Measurements from ENCODE around the gene SUSD3. TPM values are rescaled to one million over a fixed set of nuclear protein-coding genes. Genes with fewer than 3 reads are reported as not detected.

SUSD3 gene
- total RNA-seq (1 to 10 TPM; 3.8 to 6.4 TPM), polyA plus RNA-seq (1 to 10 TPM; 2.0 to 9.7 TPM)
- long read RNA-seq, donor 1, partial matches to known transcripts: 0 of 4 reads
- long read RNA-seq, donor 1, other reads (novel, unspliced or antisense): 0 of 4 reads
- long read RNA-seq, donor 2: 0 reads
- long read RNA-seq, donor 3, partial matches to known transcripts: 0 of 3 reads
- long read RNA-seq, donor 3, other reads (novel, unspliced or antisense): 0 of 3 reads
- long read RNA-seq, donor 4: 0 reads
- long read RNA-seq, donor 5, partial matches to known transcripts: 0 of 6 reads
- long read RNA-seq, donor 5, other reads (novel, unspliced or antisense): 0 of 6 reads

DNA sequence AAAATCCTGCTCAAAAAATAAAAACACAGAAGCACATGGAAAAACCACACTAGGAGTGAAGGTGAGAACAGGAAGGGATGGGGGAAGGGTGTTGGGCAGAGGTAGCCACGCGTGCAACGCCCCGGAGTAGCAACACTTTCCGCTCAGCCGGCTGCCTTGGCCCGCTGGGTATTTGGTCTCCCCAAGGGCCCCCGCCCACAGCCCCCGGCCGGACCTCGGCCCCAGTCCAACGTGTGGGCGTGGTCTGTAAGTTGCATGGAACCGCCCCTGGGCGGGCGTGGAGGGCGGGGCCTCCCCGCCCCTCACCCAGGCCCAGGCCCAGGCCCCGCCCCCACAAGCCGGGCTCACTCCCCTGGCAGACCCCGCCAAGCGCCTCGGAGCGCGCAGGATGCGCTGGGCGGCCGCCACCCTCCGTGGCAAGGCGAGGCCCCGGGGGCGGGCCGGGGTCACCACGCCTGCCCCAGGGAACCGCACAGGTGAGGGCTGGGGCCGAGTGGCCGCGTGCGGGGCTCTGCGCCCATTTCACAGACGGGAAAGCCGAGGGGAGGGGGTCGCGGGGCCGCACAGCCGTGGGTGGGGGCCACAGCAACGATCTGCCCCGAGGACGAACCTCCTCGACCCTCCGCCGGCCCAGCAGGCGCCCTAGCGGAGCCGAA, at the start of gene SUSD3:
Gene SUSD3, plus strand, starts transcription at position 347 of the 656 bp plus-strand sequence. Its CDS starts 42 bp downstream, at position 389.
- DNase-seq (peak; percentile 74 to 87 (median 81)), ATAC-seq (ENCODE audit: insufficient read depth, low FRiP score) (peak; percentile 74)
- H3K4me1 ChIP-seq (ENCODE audit: control insufficient read depth in 5 of 5, insufficient read depth in 5 of 5, low read length in 5 of 5): peaks cover 0 to 4% (median 3%) of the 10 kb centered on the region in 5 donors
- H3K27me3 ChIP-seq (ENCODE audit: control insufficient read depth in 3 of 3, insufficient read depth in 3 of 3, low read length in 2 of 3): no peaks in the 10 kb centered on the region
- H3K4me3 ChIP-seq: peak within 1 kb of the TSS; percentile 25
- H3K9ac ChIP-seq (ENCODE audit: insufficient read depth in 1 of 2, low read length in 2 of 2): no peak within 1 kb of the TSS
- H3K27ac ChIP-seq (ENCODE audit: low read depth in 1 of 2, low read length in 1 of 2): peak within 1 kb of the TSS in 1 of 2 donors; percentile 32
- H3K36me3 ChIP-seq (ENCODE audit: control insufficient read depth in 4 of 4, insufficient read depth in 4 of 4, low read length in 4 of 4): no peaks in the 10 kb centered on the region
- WGBS, 2 donors: 2% methylated on average over 41 to 55 of the region's 55 CpGs
- no peaks in the 10 kb centered on the region for H3K9me3 ChIP-seq (ENCODE audit: control insufficient read depth in 4 of 4, insufficient read depth in 3 of 4, low read length in 3 of 4)
- TF ChIP-seq, protein P1, sequence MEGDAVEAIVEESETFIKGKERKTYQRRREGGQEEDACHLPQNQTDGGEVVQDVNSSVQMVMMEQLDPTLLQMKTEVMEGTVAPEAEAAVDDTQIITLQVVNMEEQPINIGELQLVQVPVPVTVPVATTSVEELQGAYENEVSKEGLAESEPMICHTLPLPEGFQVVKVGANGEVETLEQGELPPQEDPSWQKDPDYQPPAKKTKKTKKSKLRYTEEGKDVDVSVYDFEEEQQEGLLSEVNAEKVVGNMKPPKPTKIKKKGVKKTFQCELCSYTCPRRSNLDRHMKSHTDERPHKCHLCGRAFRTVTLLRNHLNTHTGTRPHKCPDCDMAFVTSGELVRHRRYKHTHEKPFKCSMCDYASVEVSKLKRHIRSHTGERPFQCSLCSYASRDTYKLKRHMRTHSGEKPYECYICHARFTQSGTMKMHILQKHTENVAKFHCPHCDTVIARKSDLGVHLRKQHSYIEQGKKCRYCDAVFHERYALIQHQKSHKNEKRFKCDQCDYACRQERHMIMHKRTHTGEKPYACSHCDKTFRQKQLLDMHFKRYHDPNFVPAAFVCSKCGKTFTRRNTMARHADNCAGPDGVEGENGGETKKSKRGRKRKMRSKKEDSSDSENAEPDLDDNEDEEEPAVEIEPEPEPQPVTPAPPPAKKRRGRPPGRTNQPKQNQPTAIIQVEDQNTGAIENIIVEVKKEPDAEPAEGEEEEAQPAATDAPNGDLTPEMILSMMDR (IDR thresholded peaks at IDR 0.05; ENCODE audit: control extremely low read depth, extremely low read depth): no peak

- no peaks in the 10 kb centered on the region for H3K9me3 ChIP-seq (ENCODE audit: control insufficient read depth in 4 of 4, insufficient read depth in 3 of 4, low read length in 3 of 4)
- peaks cover 0 to 5% (median 0%) of the 10 kb centered on the region in 5 donors for H3K4me1 ChIP-seq (ENCODE audit: control insufficient read depth in 5 of 5, insufficient read depth in 5 of 5, low read length in 5 of 5)
- TF ChIP-seq, protein P1 (IDR thresholded peaks at IDR 0.05; ENCODE audit: control extremely low read depth, extremely low read depth): no peak
- WGBS, 2 donors: 87 to 93% methylated on average over 21 of the region's 21 CpGs
- H3K36me3 ChIP-seq (ENCODE audit: control insufficient read depth in 4 of 4, insufficient read depth in 4 of 4, low read length in 4 of 4): peaks cover 0 to 12% (median 0%) of the 10 kb centered on the region in 4 donors
- H3K27me3 ChIP-seq (ENCODE audit: control insufficient read depth in 3 of 3, insufficient read depth in 3 of 3, low read length in 2 of 3): no peaks in the 10 kb centered on the region
- DNase-seq: no peak
- H3K9ac ChIP-seq (ENCODE audit: insufficient read depth in 1 of 2, low read length in 2 of 2): no peak overlapping the region
- H3K27ac ChIP-seq (ENCODE audit: low read depth in 1 of 2, low read length in 1 of 2): no peak overlapping the region
- no peak for ATAC-seq (ENCODE audit: insufficient read depth, low FRiP score)
- no peak overlapping the region for H3K4me3 ChIP-seq
Measured at GRCh38 chr9:93009337-93010015, 49.0 kb upstream of the SUSD3 start.

- TF ChIP-seq, protein P1 (IDR thresholded peaks at IDR 0.05; ENCODE audit: control extremely low read depth, extremely low read depth): no peak
- Histone ChIP-seq H3K9ac (ENCODE audit: insufficient read depth in 1 of 2, low read length in 2 of 2) (no peak overlapping the region), H3K4me1 (ENCODE audit: control insufficient read depth in 5 of 5, insufficient read depth in 5 of 5, low read length in 5 of 5) (peaks cover 0 to 5% (median 0%) of the 10 kb centered on the region in 5 donors), H3K36me3 (ENCODE audit: control insufficient read depth in 4 of 4, insufficient read depth in 4 of 4, low read length in 4 of 4) (peaks cover 0 to 12% (median 0%) of the 10 kb centered on the region in 4 donors), H3K9me3 (ENCODE audit: control insufficient read depth in 4 of 4, insufficient read depth in 3 of 4, low read length in 3 of 4) (no peaks in the 10 kb centered on the region), H3K27ac (ENCODE audit: low read depth in 1 of 2, low read length in 1 of 2) (no peak overlapping the region), H3K27me3 (ENCODE audit: control insufficient read depth in 3 of 3, insufficient read depth in 3 of 3, low read length in 2 of 3) (no peaks in the 10 kb centered on the region), H3K4me3 (no peak overlapping the region)
- ATAC-seq (ENCODE audit: insufficient read depth, low FRiP score) (no peak), DNase-seq (no peak)
- WGBS, 2 donors: 87 to 97% methylated on average over 13 of the region's 13 CpGs
Measured at GRCh38 chr9:93010056-93010455, 48.4 kb upstream of the SUSD3 start.

Data from lung (tissue), 16 donors.